ENCODE results near the gene CPNE5. TPM values are rescaled to one million over a fixed set of nuclear protein-coding genes. Genes with fewer than 3 reads are reported as not detected.

CPNE5 gene
- total RNA-seq (2021) (0.37 and 0.40 TPM in 2 replicates), Bru-seq, nascent RNA (percentile 20 among the genes with signal in this experiment), BruChase-seq, experiment 1, labeled RNA remaining after a 2-hour chase (percentile 14 among the genes with signal in this experiment), BruChase-seq, experiment 2, labeled RNA remaining after a 6-hour chase (percentile 13 among the genes with signal in this experiment)
- long read RNA-seq: 0 reads

- no peaks in the 10 kb centered on the region for H4K20me1 ChIP-seq (ENCODE audit: insufficient read depth)
- no peaks in the 10 kb centered on the region for H3K4me1 ChIP-seq (replicated peaks; ENCODE audit: insufficient read depth)
- peak within 1 kb of the TSS; percentile 34; the same call in 1 of the 2 replicates for H3K4me2 ChIP-seq
- H3K36me3 ChIP-seq (ENCODE audit: low read depth): no peaks in the 10 kb centered on the region
- no peaks in the 10 kb centered on the region for H3K79me2 ChIP-seq (ENCODE audit: low read depth)
- H3F3A ChIP-seq (ENCODE audit: insufficient read depth, low read depth): 0 out of 2 replicates have a peak, but pooled peaks cover 8% of the 10 kb centered on the region
- H3K27ac ChIP-seq: no peak within 1 kb of the TSS
- no peaks in the 10 kb centered on the region for H3K9me2 ChIP-seq (ENCODE audit: insufficient read depth)
- no peaks in the 10 kb centered on the region for H3K9me3 ChIP-seq (ENCODE audit: insufficient read depth, low read depth)
- POLR2A ChIA-PET (ENCODE audit: unreplicated experiment): no interaction called here
- no TSS peak for BruUV-seq (replicated peaks)
- peak within 1 kb of the TSS; percentile 33; the same call in 1 of the 2 replicates for H3K4me3 ChIP-seq
- CTCF ChIA-PET: no interaction called here
- TF ChIP-seq EZH2 (IDR thresholded peaks at IDR 0.05; ENCODE audit: low read depth): no peak
- TF ChIP-seq, protein P1, sequence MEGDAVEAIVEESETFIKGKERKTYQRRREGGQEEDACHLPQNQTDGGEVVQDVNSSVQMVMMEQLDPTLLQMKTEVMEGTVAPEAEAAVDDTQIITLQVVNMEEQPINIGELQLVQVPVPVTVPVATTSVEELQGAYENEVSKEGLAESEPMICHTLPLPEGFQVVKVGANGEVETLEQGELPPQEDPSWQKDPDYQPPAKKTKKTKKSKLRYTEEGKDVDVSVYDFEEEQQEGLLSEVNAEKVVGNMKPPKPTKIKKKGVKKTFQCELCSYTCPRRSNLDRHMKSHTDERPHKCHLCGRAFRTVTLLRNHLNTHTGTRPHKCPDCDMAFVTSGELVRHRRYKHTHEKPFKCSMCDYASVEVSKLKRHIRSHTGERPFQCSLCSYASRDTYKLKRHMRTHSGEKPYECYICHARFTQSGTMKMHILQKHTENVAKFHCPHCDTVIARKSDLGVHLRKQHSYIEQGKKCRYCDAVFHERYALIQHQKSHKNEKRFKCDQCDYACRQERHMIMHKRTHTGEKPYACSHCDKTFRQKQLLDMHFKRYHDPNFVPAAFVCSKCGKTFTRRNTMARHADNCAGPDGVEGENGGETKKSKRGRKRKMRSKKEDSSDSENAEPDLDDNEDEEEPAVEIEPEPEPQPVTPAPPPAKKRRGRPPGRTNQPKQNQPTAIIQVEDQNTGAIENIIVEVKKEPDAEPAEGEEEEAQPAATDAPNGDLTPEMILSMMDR (conservative IDR thresholded peaks at IDR 0.05): no peak
- DNase-seq: no peak
- intact Hi-C loops (cut with micrococcal nuclease; ENCODE audit: unreplicated experiment): no loop called here
- no peak within 1 kb of the TSS for H2AFZ ChIP-seq
- peaks cover 14% of the 10 kb centered on the region for H3K27me3 ChIP-seq (ENCODE audit: insufficient read depth, low read depth)
These were observed at the start of gene CPNE5 for GRCh38 chr6:36838896-36839748. CPNE5 (minus strand) TSS chr6:36839444; CDS start chr6:36839377, 67 bp downstream.

- Histone ChIP-seq H3K79me2 (ENCODE audit: low read depth) (peaks cover 22% of the 10 kb centered on the region), H3K4me2 (no peak overlapping the region), H3K4me3 (no peak overlapping the region), H3K4me1 (replicated peaks; ENCODE audit: insufficient read depth) (peaks cover 19% of the 10 kb centered on the region), H3K9me3 (ENCODE audit: insufficient read depth, low read depth) (no peaks in the 10 kb centered on the region), H2AFZ (no peak overlapping the region), H3K9me2 (ENCODE audit: insufficient read depth) (no peaks in the 10 kb centered on the region), H3K36me3 (ENCODE audit: low read depth) (no peaks in the 10 kb centered on the region), H4K20me1 (ENCODE audit: insufficient read depth) (no peaks in the 10 kb centered on the region; the same call in 1 of the 2 replicates), H3F3A (ENCODE audit: insufficient read depth, low read depth) (0 out of 2 replicates have a peak, but pooled peaks cover 6% of the 10 kb centered on the region), H3K27ac (no peak overlapping the region), H3K27me3 (ENCODE audit: insufficient read depth, low read depth) (no peaks in the 10 kb centered on the region)
- CTCF ChIA-PET: no interaction called here
- intact Hi-C loops (cut with micrococcal nuclease; ENCODE audit: unreplicated experiment): loop anchor here (10.0 kb wide), 1 partner anchor 317 kb away; no protein-coding TSS in a partner anchor
- POLR2A ChIA-PET (ENCODE audit: unreplicated experiment): no interaction called here
- DNase-seq: no peak
- BruUV-seq (replicated peaks): no TSS peak
- TF ChIP-seq, protein P1 (conservative IDR thresholded peaks at IDR 0.05): no peak
- TF ChIP-seq EZH2 (IDR thresholded peaks at IDR 0.05; ENCODE audit: low read depth): no peak
These were observed 48.9 kb upstream of the CPNE5 start for GRCh38 chr6:36888115-36888643.

- DNase-seq: no peak
- no peaks in the 10 kb centered on the region for H3K27me3 ChIP-seq (ENCODE audit: insufficient read depth, low read depth)
- peaks cover 22% of the 10 kb centered on the region for H3K79me2 ChIP-seq (ENCODE audit: low read depth)
- BruUV-seq (replicated peaks): TSS peak; percentile 63
- intact Hi-C loops (cut with micrococcal nuclease; ENCODE audit: unreplicated experiment): loop anchor here (10.0 kb wide), 1 partner anchor 318 kb away; no protein-coding TSS in a partner anchor
- no peak overlapping the region for H2AFZ ChIP-seq
- H3K9me2 ChIP-seq (ENCODE audit: insufficient read depth): no peaks in the 10 kb centered on the region
- no peaks in the 10 kb centered on the region; the same call in 1 of the 2 replicates for H4K20me1 ChIP-seq (ENCODE audit: insufficient read depth)
- no peaks in the 10 kb centered on the region for H3K9me3 ChIP-seq (ENCODE audit: insufficient read depth, low read depth)
- H3K4me3 ChIP-seq: peak overlapping the region; percentile 67
- ChIA-PET POLR2A (ENCODE audit: unreplicated experiment) (no interaction called here), CTCF (no interaction called here)
- H3K4me1 ChIP-seq (replicated peaks; ENCODE audit: insufficient read depth): peaks cover 19% of the 10 kb centered on the region
- no peak for TF ChIP-seq EZH2 (IDR thresholded peaks at IDR 0.05; ENCODE audit: low read depth)
- TF ChIP-seq, protein P1 (conservative IDR thresholded peaks at IDR 0.05): no peak
- peak overlapping the region; percentile 94 for H3K4me2 ChIP-seq
- no peaks in the 10 kb centered on the region for H3K36me3 ChIP-seq (ENCODE audit: low read depth)
- 0 out of 2 replicates have a peak, but pooled peaks cover 6% of the 10 kb centered on the region for H3F3A ChIP-seq (ENCODE audit: insufficient read depth, low read depth)
- H3K27ac ChIP-seq: no peak overlapping the region
These were observed 47.8 kb upstream of the CPNE5 start for GRCh38 chr6:36886950-36887618.

Data from PC-9 (cell line).